NK-92 (cell line): ENCODE measurements around the gene ATP6V1E1.

ENCODE experiments used
- DNase-seq: peaks from one replicate; lab custom pipeline; 2025; ENCODE audit not compliant: unreplicated experiment; lab: John Stamatoyannopoulos, UW

ATP6V1E1 gene

GRCh38 chr22:17634696-17635095, 6.1 kb upstream of the ATP6V1E1 start:
- no peak for DNase-seq

GRCh38 chr22:17633998-17634323, 5.4 kb upstream of the ATP6V1E1 start:
- no peak for DNase-seq

- no peak for DNase-seq
Measured at GRCh38 chr22:17633217-17633997, 4.9 kb upstream of the ATP6V1E1 start.

- DNase-seq, result no peak
Measured at GRCh38 chr22:17631076-17631565, 2.6 kb upstream of the ATP6V1E1 start.

- DNase-seq, result no peak
Measured at GRCh38 chr22:17629641-17630040, 1.1 kb upstream of the ATP6V1E1 start.

GRCh38 chr22:17629173-17629489, 582 bp upstream of the ATP6V1E1 start:
- no peak for DNase-seq

- DNase-seq, result no peak
Measured at GRCh38 chr22:17627961-17628405, 566 bp downstream of the ATP6V1E1 start.

- DNase-seq, result no peak
Measured at GRCh38 chr22:17613280-17613679, 15.3 kb downstream of the ATP6V1E1 start.

GRCh38 chr22:17612057-17612456, 16.5 kb downstream of the ATP6V1E1 start:
- DNase-seq, result no peak

- no peak for DNase-seq
Measured at GRCh38 chr22:17607891-17608521, 20.5 kb downstream of the ATP6V1E1 start.

- DNase-seq, result no peak
Measured at GRCh38 chr22:17606496-17606895, 22.1 kb downstream of the ATP6V1E1 start.

GRCh38 chr22:17603668-17604067, 24.9 kb downstream of the ATP6V1E1 start:
- DNase-seq, result no peak

- DNase-seq, result no peak
Measured at GRCh38 chr22:17601031-17601430, 27.5 kb downstream of the ATP6V1E1 start.

- no peak for DNase-seq
Measured at GRCh38 chr22:17598318-17598717, 30.2 kb downstream of the ATP6V1E1 start.

- no peak for DNase-seq
Measured at GRCh38 chr22:17597217-17597616, 31.3 kb downstream of the ATP6V1E1 start.

- DNase-seq, result no peak
Measured at GRCh38 chr22:17596226-17596625, 32.3 kb downstream of the ATP6V1E1 start.

- DNase-seq, result no peak
Measured at GRCh38 chr22:17592201-17592600, 36.3 kb downstream of the ATP6V1E1 start.

- no peak for DNase-seq
Measured at GRCh38 chr22:17590586-17590985, 38.0 kb downstream of the ATP6V1E1 start.

GRCh38 chr22:17589810-17590375, 38.7 kb downstream of the ATP6V1E1 start:
- no peak for DNase-seq

GRCh38 chr22:17588606-17589005, 39.9 kb downstream of the ATP6V1E1 start:
- DNase-seq, result no peak

GRCh38 chr22:17587629-17588028, 40.9 kb downstream of the ATP6V1E1 start:
- no peak for DNase-seq

GRCh38 chr22:17586831-17587440, 41.6 kb downstream of the ATP6V1E1 start:
- no peak for DNase-seq
